ENCODE measurements around the gene GPX3. TPM values are rescaled to one million over a fixed set of nuclear protein-coding genes. Genes with fewer than 3 reads are reported as not detected.

The GPX3 gene
- total and polyA plus RNA-seq, 7 donors: 447 to 852 (median 561) TPM

DNA sequence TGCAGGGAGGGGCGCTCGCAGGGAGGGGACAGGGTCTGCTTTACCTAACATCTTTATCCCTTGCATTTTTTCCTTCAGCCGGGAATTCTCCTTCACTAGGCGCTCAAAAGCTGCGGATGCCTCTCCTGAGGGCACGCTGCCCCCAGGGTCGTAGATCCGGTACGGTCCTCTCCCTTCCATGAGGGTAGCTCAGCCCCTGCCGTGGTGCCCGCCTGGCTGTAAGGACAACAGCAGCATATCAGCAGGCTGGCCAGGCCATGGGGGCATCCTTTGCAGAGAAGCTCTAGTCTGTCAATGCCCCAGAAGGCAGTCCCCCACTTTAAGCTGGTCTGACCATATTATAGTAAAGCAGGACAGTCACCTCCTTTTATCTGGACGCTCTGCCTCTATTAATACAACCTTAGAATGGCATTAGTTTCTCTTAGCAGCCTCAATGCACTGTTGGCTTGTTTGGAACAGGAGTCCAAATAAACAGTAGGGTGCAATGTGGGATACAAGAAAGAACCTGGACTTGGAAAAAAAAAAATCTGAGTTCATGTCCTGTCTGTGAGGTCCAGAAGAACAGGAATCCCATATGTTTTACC, 44.6 kb downstream of the GPX3 start:
- H3K4me1 ChIP-seq: peaks cover 96% of the 10 kb centered on the region
- TF ChIP-seq, protein P1, sequence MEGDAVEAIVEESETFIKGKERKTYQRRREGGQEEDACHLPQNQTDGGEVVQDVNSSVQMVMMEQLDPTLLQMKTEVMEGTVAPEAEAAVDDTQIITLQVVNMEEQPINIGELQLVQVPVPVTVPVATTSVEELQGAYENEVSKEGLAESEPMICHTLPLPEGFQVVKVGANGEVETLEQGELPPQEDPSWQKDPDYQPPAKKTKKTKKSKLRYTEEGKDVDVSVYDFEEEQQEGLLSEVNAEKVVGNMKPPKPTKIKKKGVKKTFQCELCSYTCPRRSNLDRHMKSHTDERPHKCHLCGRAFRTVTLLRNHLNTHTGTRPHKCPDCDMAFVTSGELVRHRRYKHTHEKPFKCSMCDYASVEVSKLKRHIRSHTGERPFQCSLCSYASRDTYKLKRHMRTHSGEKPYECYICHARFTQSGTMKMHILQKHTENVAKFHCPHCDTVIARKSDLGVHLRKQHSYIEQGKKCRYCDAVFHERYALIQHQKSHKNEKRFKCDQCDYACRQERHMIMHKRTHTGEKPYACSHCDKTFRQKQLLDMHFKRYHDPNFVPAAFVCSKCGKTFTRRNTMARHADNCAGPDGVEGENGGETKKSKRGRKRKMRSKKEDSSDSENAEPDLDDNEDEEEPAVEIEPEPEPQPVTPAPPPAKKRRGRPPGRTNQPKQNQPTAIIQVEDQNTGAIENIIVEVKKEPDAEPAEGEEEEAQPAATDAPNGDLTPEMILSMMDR (IDR thresholded peaks at IDR 0.05): no peak
- H3K27ac ChIP-seq: peak overlapping the region; percentile 92
- no peaks in the 10 kb centered on the region for H3K27me3 ChIP-seq (ENCODE audit: insufficient read depth in 3 of 3, low read length in 2 of 3)
- H3K4me3 ChIP-seq: no peak overlapping the region
- H3K9me3 ChIP-seq: no peaks in the 10 kb centered on the region
- peaks cover 0 to 37% of the 10 kb centered on the region in 2 donors for H3K36me3 ChIP-seq (ENCODE audit: insufficient read depth in 1 of 2, low read depth in 1 of 2)
- 83 to 93% (median 86%) methylated on average over 12 of the region's 12 CpGs for WGBS, 3 donors
- no peak for DNase-seq
- intact Hi-C loops (cut with DNase I): loop anchor here in 1 of 2 donors (2.0 kb wide), 1 partner anchor 14 kb away; no protein-coding TSS in a partner anchor
- no peak for ATAC-seq

DNA sequence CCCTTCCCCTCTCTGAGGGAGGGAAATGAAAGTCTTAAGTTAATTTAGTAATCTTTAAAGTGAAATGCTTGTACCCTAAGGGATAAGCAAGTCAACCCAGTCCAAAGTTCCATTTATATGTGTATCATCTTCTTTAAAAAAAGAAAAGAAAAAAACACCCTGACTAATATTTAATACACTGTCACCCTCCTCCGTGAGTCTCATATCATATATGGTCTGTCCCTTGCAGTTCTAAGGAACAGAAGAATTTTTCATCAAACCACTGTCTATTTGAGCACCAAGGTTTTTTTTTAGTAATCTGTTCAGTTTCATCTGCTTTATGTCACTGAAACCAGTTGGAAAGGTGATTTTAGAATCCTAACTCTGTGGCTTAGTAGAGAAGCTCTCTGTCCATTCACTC, 45.2 kb downstream of the GPX3 start:
- Histone ChIP-seq H3K27me3 (ENCODE audit: insufficient read depth in 3 of 3, low read length in 2 of 3) (no peaks in the 10 kb centered on the region), H3K36me3 (ENCODE audit: insufficient read depth in 1 of 2, low read depth in 1 of 2) (peaks cover 0 to 31% of the 10 kb centered on the region in 2 donors), H3K4me3 (no peak overlapping the region), H3K9me3 (no peaks in the 10 kb centered on the region), H3K27ac (peak overlapping the region; percentile 81), H3K4me1 (peaks cover 94% of the 10 kb centered on the region)
- 50 to 93% (median 63%) methylated on average over 1 of the region's 1 CpG for WGBS, 3 donors
- DNase-seq (no peak), ATAC-seq (no peak)
- TF ChIP-seq, protein P1 (IDR thresholded peaks at IDR 0.05): no peak
- intact Hi-C loops (cut with DNase I): loop anchor here in 1 of 2 donors (2.0 kb wide), 1 partner anchor 13 kb away; no protein-coding TSS in a partner anchor

DNA sequence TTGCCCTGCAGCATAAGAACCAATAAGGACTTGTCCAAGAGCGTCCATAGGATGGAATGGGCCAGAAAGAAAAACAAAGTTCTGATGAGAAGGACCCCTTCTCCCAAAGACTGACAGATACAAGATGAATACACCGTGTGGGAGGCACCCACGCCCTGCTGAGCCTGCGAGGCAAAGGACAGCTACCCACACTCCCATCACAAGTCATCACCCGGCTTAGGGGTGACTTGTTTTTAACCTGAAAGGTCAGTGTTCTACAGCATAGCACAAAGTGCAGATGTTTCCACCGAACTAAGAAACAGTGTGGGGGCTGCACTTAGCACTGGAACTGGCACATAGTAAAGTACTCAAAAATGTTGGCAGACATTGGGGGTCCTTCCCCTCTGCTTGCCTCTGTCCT, 46.5 kb downstream of the GPX3 start:
- H3K27ac ChIP-seq: peak overlapping the region; percentile 81
- H3K27me3 ChIP-seq (ENCODE audit: insufficient read depth in 3 of 3, low read length in 2 of 3): no peaks in the 10 kb centered on the region
- peaks cover 92% of the 10 kb centered on the region for H3K4me1 ChIP-seq
- no peaks in the 10 kb centered on the region for H3K9me3 ChIP-seq
- DNase-seq: no peak
- TF ChIP-seq, protein P1 (IDR thresholded peaks at IDR 0.05): no peak
- intact Hi-C loops (cut with DNase I): no loop called here
- peaks cover 0 to 18% of the 10 kb centered on the region in 2 donors for H3K36me3 ChIP-seq (ENCODE audit: insufficient read depth in 1 of 2, low read depth in 1 of 2)
- H3K4me3 ChIP-seq: no peak overlapping the region
- WGBS, 3 donors: 64 to 76% (median 66%) methylated on average over 6 of the region's 6 CpGs
- ATAC-seq: no peak

DNA sequence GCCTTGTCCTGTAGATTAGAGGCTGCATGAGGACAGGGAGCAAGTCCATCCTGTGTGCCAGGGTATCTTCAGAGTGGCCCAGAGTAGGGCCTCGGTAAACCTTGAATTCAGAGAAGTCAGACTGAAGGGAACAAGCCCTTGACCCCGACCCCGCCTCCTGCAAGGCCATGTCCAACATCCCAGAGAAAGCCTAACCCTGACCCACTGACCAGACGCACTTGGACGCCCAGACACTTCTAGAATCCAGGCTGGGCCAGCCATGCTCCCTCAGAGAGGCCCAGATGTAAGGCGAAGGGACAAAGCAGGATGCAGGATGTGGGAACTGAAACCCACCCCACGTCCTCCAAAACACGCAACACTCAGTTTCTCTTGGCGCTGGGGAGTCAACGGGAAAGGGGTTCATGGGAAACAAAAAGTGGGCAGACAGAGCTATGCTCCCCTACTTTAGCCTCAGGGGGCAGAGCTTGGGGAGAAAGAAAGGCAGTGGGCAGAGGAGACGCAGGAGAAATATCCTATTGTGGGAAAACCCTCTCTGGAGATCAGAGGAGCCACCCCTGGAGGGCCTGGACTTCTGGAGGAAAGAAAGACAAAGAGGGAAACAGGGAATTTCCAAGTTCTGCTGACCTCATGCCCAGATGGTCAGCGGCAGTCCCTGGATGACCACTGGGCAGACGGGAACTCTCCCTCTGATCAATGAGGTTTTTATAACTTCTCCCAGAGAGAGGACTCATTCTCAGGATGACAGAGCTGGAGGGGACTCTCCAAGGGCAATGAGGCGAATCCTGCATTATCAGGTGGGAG, 47.4 kb downstream of the GPX3 start:
- WGBS, 3 donors: 67 to 73% (median 68%) methylated on average over 14 of the region's 14 CpGs
- peak overlapping the region; percentile 7 for H3K4me3 ChIP-seq
- peak overlapping the region; percentile 81 for H3K27ac ChIP-seq
- DNase-seq (no peak), ATAC-seq (no peak)
- H3K4me1 ChIP-seq: peaks cover 92% of the 10 kb centered on the region
- no peaks in the 10 kb centered on the region for H3K27me3 ChIP-seq (ENCODE audit: insufficient read depth in 3 of 3, low read length in 2 of 3)
- TF ChIP-seq, protein P1 (IDR thresholded peaks at IDR 0.05): no peak
- intact Hi-C loops (cut with DNase I): no loop called here
- H3K36me3 ChIP-seq (ENCODE audit: insufficient read depth in 1 of 2, low read depth in 1 of 2): peaks cover 0 to 9% of the 10 kb centered on the region in 2 donors
- H3K9me3 ChIP-seq: no peaks in the 10 kb centered on the region
